ENCODE measurements around the gene CCDC24. TPM values are rescaled to one million over a fixed set of nuclear protein-coding genes. Genes with fewer than 3 reads are reported as not detected.
A peak's percentile ranks its signal among the peaks of the same experiment; 100 is the strongest.

CCDC24 gene
- total and polyA plus RNA-seq, 7 donors: 0.83 to 3.9 (median 1.7) TPM

DNA sequence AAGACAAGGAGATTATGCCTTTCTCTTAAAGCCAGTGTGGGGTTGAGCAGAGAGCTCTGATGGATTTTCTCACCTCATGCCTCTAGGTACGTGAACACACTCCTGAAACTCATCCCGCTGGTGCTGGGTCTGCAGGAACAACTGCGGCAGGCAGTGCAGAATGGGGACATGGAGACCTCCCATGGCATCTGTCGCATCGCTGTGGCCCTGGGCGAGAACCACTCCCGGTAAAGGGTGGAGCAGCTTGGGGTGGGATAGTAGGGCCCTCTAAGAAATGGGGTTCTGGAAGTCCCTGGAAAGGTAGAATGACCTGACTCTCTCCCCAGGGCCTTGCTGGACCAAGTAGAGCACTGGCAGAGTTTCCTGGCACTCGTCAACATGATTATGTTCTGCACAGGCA, 35.2 kb upstream of the CCDC24 start:
- ATAC-seq: no peak
- TF ChIP-seq, protein P1, sequence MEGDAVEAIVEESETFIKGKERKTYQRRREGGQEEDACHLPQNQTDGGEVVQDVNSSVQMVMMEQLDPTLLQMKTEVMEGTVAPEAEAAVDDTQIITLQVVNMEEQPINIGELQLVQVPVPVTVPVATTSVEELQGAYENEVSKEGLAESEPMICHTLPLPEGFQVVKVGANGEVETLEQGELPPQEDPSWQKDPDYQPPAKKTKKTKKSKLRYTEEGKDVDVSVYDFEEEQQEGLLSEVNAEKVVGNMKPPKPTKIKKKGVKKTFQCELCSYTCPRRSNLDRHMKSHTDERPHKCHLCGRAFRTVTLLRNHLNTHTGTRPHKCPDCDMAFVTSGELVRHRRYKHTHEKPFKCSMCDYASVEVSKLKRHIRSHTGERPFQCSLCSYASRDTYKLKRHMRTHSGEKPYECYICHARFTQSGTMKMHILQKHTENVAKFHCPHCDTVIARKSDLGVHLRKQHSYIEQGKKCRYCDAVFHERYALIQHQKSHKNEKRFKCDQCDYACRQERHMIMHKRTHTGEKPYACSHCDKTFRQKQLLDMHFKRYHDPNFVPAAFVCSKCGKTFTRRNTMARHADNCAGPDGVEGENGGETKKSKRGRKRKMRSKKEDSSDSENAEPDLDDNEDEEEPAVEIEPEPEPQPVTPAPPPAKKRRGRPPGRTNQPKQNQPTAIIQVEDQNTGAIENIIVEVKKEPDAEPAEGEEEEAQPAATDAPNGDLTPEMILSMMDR (IDR thresholded peaks at IDR 0.05): no peak
- peaks cover 0 to 67% of the 10 kb centered on the region in 2 donors for H3K36me3 ChIP-seq (ENCODE audit: insufficient read depth in 1 of 2, low read depth in 1 of 2)

DNA sequence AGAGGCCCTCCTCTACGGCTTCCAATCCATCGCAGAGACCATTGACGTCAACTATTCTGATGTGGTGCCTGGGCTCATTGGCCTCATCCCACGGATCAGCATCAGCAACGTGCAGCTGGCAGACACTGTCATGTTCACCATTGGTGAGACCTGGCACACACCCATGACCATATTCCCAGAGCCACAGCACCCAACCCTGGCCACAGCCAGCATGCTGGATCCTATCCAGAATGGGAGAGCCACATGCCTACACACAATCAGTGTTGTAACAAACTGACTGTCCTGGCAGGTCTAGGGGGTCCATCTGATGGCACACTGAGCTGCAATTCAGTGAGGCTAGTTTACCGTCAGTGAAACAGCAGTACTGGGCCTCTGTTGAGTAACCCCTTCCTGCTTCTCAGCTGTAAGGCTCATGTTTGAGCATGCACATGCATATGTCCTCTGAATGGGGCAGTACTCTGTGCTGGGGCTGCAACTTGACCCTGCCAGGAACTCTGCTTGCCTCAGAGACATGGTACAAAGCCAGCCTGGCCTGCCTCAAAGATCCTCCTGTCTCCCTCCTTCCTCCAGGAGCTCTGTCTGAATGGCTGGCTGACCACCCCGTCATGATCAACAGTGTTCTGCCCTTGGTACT, 33.9 kb upstream of the CCDC24 start:
- no peak for DNase-seq
- no peak overlapping the region for H3K27ac ChIP-seq
- WGBS, 3 donors: 60 to 77% (median 64%) methylated on average over 7 of the region's 7 CpGs

More for the DNA sequence above, 35.2 kb upstream of the CCDC24 start:
- H3K27me3 ChIP-seq (ENCODE audit: insufficient read depth in 3 of 3, low read length in 2 of 3): no peaks in the 10 kb centered on the region
- 91 to 95% (median 92%) methylated on average over 8 of the region's 8 CpGs for WGBS, 3 donors
- H3K27ac ChIP-seq: no peak overlapping the region
- intact Hi-C loops (cut with DNase I): no loop called here
- peaks cover 38% of the 10 kb centered on the region for H3K4me1 ChIP-seq
- no peak for DNase-seq
- H3K9me3 ChIP-seq: no peaks in the 10 kb centered on the region
- H3K4me3 ChIP-seq: no peak overlapping the region

DNA sequence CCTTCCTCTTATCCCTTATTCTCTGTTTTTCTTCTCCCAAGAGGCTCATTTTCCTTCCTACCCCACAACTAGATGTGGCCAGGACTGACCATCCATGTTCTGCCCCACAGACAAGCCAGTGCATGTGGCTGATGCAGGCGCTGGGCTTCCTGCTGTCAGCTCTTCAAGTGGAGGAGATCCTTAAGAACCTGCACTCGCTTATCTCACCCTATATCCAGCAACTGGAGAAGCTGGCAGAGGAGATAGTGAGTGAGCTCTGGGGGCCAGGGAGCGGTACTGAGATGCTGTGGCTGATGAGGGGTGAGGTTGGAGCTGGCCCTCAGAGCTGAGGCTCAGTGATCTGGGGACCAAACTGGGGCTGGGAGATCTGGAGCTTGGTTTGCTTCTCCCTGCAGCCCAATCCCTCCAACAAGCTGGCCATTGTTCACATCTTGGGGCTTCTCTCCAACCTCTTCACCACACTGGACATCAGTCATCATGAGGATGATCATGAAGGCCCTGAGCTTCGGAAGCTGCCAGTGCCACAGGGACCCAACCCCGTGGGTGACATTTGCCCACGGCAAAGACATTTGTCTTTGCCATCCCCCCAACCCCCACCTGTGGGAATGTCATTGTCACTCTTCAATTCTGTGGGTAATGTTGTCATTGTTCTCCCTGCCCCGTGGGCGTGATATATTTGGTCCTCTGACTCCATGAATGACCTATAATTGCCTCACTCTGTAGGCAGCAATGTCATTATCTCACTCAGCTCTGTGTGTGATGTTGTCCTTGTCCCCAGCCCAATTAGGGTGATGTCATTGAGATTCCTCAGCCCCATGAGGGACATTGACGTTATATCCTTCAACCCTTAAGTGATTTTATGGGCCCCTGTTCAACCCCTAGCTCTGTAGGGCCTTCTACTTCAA, 32.8 kb upstream of the CCDC24 start:
- 76 to 82% (median 80%) methylated on average over 9 of the region's 9 CpGs for WGBS, 3 donors
- TF ChIP-seq, protein P1 (IDR thresholded peaks at IDR 0.05): no peak
- no peak overlapping the region for H3K27ac ChIP-seq
- no peaks in the 10 kb centered on the region for H3K9me3 ChIP-seq
- DNase-seq (no peak), ATAC-seq (peak in 3 of 4 donors; percentile 15 to 28 (median 24))
- no peak overlapping the region for H3K4me3 ChIP-seq
- H3K4me1 ChIP-seq: peaks cover 14% of the 10 kb centered on the region
- intact Hi-C loops (cut with DNase I): no loop called here
- H3K36me3 ChIP-seq (ENCODE audit: insufficient read depth in 1 of 2, low read depth in 1 of 2): peaks cover 0 to 85% of the 10 kb centered on the region in 2 donors
- no peaks in the 10 kb centered on the region for H3K27me3 ChIP-seq (ENCODE audit: insufficient read depth in 3 of 3, low read length in 2 of 3)

More for the DNA sequence above, 33.9 kb upstream of the CCDC24 start:
- intact Hi-C loops (cut with DNase I): no loop called here
- H3K36me3 ChIP-seq (ENCODE audit: insufficient read depth in 1 of 2, low read depth in 1 of 2): peaks cover 0 to 74% of the 10 kb centered on the region in 2 donors
- no peaks in the 10 kb centered on the region for H3K9me3 ChIP-seq
- ATAC-seq: peak; percentile 28 to 58 (median 50)
- peaks cover 25% of the 10 kb centered on the region for H3K4me1 ChIP-seq
- TF ChIP-seq, protein P1 (IDR thresholded peaks at IDR 0.05): no peak
- H3K4me3 ChIP-seq: no peak overlapping the region
- no peaks in the 10 kb centered on the region for H3K27me3 ChIP-seq (ENCODE audit: insufficient read depth in 3 of 3, low read length in 2 of 3)

DNA sequence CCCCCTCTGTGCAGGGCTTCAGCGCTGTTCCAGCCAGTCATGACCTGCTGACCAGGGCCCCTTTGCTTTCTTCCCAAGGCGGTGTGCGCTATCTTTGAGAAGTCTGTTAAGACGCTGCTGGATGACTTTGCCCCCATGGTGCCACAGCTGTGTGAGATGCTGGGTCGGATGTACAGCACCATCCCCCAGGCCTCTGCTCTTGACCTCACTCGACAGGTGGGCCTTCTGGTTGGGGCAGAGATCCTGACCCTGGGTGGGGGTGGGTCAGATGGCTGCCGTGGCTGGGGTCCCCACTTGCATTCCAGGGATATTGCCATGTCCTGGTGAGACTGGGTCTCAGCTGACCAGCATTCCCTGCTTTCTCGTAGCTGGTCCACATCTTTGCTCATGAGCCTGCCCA, 30.6 kb upstream of the CCDC24 start:
- Histone ChIP-seq H3K27me3 (ENCODE audit: insufficient read depth in 3 of 3, low read length in 2 of 3) (no peaks in the 10 kb centered on the region), H3K9me3 (no peaks in the 10 kb centered on the region), H3K36me3 (ENCODE audit: insufficient read depth in 1 of 2, low read depth in 1 of 2) (peaks cover 0 to 100% of the 10 kb centered on the region in 2 donors), H3K4me1 (no peaks in the 10 kb centered on the region), H3K4me3 (no peak overlapping the region), H3K27ac (no peak overlapping the region)
- no peak for DNase-seq
- intact Hi-C loops (cut with DNase I): no loop called here
- 83 to 92% (median 87%) methylated on average over 7 to 8 of the region's 8 CpGs for WGBS, 3 donors
- ATAC-seq: no peak
- TF ChIP-seq, protein P1 (IDR thresholded peaks at IDR 0.05): no peak

Measured in psoas muscle (tissue), 8 donors.